Transverse colon (tissue), 4 donors: ENCODE data around the gene CPLX1. TPM values are rescaled to one million over a fixed set of nuclear protein-coding genes. Genes with fewer than 3 reads are reported as not detected.

Source experiments
- DNase-seq: peaks from one replicate; pipeline ENCODE4 v3.0.0-alpha.2; 2019
- H3K27ac ChIP-seq, 4 donors: fragments of 200-600 bp; sonication (generic); 2 replicates each; pipeline ENCODE4 v1.5.1; 2016 to 2018; ENCODE audit warnings: inconsistent platforms in 4 of 4
- H3K27me3 ChIP-seq: fragments of 200-600 bp; sonication (generic); 2 replicates; pipeline ENCODE4 v1.5.1; 2017; ENCODE audit warnings: inconsistent platforms
- H3K36me3 ChIP-seq, 4 donors: fragments of 200-600 bp; sonication (generic); 2 replicates each; pipeline ENCODE4 v1.5.1; 2017 to 2019; ENCODE audit warnings: inconsistent platforms in 4 of 4
- H3K4me1 ChIP-seq, 4 donors: fragments of 200-600 bp; sonication (generic); 2 replicates each; pipeline ENCODE4 v1.5.1; 2017 to 2020; ENCODE audit warnings: inconsistent platforms in 4 of 4
- H3K4me3 ChIP-seq, 4 donors: fragments of 200-600 bp; sonication (generic); 1 replicate in 1 of 4; 2 replicates in 3 of 4; pipeline versions ENCODE4 v1.5.1 to v1.6.1; 2017 to 2019; ENCODE audit warnings: inconsistent platforms in 4 of 4
- H3K9me3 ChIP-seq, 2 donors: fragments of 200-600 bp; sonication (generic); 2 replicates each; pipeline ENCODE4 v1.5.1; 2017 to 2019; ENCODE audit warnings: inconsistent platforms in 2 of 2
- EP300 ChIP-seq: sonication (generic); formaldehyde crosslinking; IDR thresholded peaks from one replicate; pipeline ENCODE4 v1.6.1; 2017; ENCODE audit warnings: antibody characterized with exemption, low read depth
- POLR2A ChIP-seq: fragments of 450-650 bp; IDR thresholded peaks from one replicate; pipeline ENCODE4 v1.6.1; 2016; ENCODE audit warnings: antibody characterized with exemption, mild to moderate bottlenecking, moderate library complexity
- POLR2AphosphoS5 ChIP-seq, 3 donors: sonication (generic); formaldehyde crosslinking; IDR thresholded peaks; one replicate each; pipeline ENCODE4 v1.6.1; 2016; ENCODE audit warnings: antibody characterized with exemption in 3 of 3
- WGBS, 2 donors: methylation state at CpG; one replicate each; pipeline ENCODE4 v1.1.5; 2018; ENCODE audit warnings: low coverage in 1 of 2; 5-methylcytosine and 5-hydroxymethylcytosine counted together
- in situ Hi-C, 4 donors: fragments of 200-750 bp; cut with MboI; loops; one replicate each; pipeline versions ENCODE4 v1.15.0 to v1.15.1; 2017; ENCODE audit warnings: low sequenced_read_pairs in 3 of 4, low pct_ligation_motif_present in 1 of 4, low pct_unique_long_range_greater_than_20kb in 1 of 4
- intact Hi-C: fragments of 100-400 bp; cut with DNase I; formaldehyde crosslinking; loops from one replicate; pipeline ENCODE4 v1.15.1; 2023; ENCODE audit warnings: low total_unique reads
- total RNA-seq, 4 donors: library from RNA; depleted of rRNA; stranded (reverse); fragments of >200 nt; gene quantifications; one replicate each; pipeline ENCODE4 v1.1.0, GENCODE V29; 2016
- TF ChIP-seq, protein P1 (sequence below), 5 experiments: fragments of 200-600 bp in 3 of 5; fragments of 450-650 bp in 2 of 5; sonication (generic) in 3 of 5; IDR thresholded peaks; 1 replicate in 2 of 5; 2 replicates in 3 of 5; pipeline ENCODE4 v1.5.1; 2016 to 2017; ENCODE audit warnings: antibody characterized with exemption in 5 of 5, inconsistent platforms in 3 of 5, mild to moderate bottlenecking in 2 of 5, moderate library complexity in 1 of 5

The CPLX1 gene
- total RNA-seq, 4 donors from 2014 or later = 0.32 to 3.7 (median 0.41) TPM; not detected in 1

DNA sequence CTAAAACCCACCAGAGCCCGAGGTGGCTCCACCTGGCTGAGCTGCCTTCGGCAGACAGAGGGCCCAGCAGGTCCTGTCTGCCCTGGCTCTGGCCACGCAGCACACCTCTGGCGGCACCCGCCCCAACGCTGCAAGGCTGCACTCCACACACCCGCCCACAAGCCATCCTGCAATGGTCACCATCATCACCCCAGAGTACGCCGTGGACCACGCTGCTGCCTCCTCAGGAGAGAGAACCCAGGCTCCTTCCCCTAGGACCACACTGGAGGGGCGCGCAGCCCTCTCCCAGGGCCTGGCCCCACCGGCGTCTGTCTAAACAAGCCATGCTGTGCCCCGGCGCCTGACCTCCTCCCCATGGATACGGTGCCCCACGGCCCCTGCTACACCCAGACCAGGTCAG, 39.6 kb upstream of the CPLX1 start:
- no peak for DNase-seq
- no peak for TF ChIP-seq POLR2AphosphoS5 (IDR thresholded peaks at IDR 0.05)
- TF ChIP-seq POLR2A = no peak
- no peak for TF ChIP-seq EP300
- TF ChIP-seq, protein P1, sequence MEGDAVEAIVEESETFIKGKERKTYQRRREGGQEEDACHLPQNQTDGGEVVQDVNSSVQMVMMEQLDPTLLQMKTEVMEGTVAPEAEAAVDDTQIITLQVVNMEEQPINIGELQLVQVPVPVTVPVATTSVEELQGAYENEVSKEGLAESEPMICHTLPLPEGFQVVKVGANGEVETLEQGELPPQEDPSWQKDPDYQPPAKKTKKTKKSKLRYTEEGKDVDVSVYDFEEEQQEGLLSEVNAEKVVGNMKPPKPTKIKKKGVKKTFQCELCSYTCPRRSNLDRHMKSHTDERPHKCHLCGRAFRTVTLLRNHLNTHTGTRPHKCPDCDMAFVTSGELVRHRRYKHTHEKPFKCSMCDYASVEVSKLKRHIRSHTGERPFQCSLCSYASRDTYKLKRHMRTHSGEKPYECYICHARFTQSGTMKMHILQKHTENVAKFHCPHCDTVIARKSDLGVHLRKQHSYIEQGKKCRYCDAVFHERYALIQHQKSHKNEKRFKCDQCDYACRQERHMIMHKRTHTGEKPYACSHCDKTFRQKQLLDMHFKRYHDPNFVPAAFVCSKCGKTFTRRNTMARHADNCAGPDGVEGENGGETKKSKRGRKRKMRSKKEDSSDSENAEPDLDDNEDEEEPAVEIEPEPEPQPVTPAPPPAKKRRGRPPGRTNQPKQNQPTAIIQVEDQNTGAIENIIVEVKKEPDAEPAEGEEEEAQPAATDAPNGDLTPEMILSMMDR (IDR thresholded peaks at IDR 0.05) = no peak
- Histone ChIP-seq H3K9me3 (no peaks in the 10 kb centered on the region), H3K4me3 (no peak overlapping the region), H3K36me3 (peaks cover 0 to 61% (median 18%) of the 10 kb centered on the region in 4 donors), H3K27me3 (no peaks in the 10 kb centered on the region), H3K27ac (no peak overlapping the region), H3K4me1 (no peaks in the 10 kb centered on the region)
- in situ Hi-C loops (no loop called here), intact Hi-C loops (no loop called here)
- 94% methylated on average over 13 of the region's 18 CpGs; no CpG with 5 or more reads in 1 of the 2 donors for WGBS, 2 donors

DNA sequence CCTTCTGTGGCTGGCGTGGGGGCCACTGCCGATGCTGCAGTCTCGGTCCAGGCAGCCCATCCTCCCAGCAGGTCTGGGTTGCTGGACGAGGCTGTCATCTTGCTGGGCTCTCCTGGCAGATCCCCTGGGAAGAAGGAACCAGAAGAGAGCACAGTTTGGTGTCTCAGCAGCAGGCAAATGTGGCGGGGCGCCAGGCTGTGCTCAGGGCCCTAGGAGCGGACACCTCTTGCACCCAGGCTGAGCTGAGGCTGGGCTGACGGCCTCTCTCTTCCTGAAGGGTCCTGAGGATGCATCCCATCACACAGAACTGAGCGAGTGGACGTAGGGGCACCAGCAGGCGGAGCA, 39.2 kb upstream of the CPLX1 start:
- no peak for DNase-seq
- H3K27ac ChIP-seq = no peak overlapping the region
- in situ Hi-C loops = no loop called here
- H3K4me1 ChIP-seq = no peaks in the 10 kb centered on the region
- WGBS, 2 donors = 93% methylated on average over 11 of the region's 11 CpGs; no CpG with 5 or more reads in 1 of the 2 donors
- H3K36me3 ChIP-seq = peaks cover 0 to 61% (median 14%) of the 10 kb centered on the region in 4 donors
- H3K9me3 ChIP-seq = no peaks in the 10 kb centered on the region
- TF ChIP-seq POLR2AphosphoS5 (IDR thresholded peaks at IDR 0.05) = no peak
- no peak for TF ChIP-seq EP300
- TF ChIP-seq, protein P1 (IDR thresholded peaks at IDR 0.05) = no peak
- no peak for TF ChIP-seq POLR2A
- H3K27me3 ChIP-seq = no peaks in the 10 kb centered on the region
- intact Hi-C loops = no loop called here
- no peak overlapping the region for H3K4me3 ChIP-seq

DNA sequence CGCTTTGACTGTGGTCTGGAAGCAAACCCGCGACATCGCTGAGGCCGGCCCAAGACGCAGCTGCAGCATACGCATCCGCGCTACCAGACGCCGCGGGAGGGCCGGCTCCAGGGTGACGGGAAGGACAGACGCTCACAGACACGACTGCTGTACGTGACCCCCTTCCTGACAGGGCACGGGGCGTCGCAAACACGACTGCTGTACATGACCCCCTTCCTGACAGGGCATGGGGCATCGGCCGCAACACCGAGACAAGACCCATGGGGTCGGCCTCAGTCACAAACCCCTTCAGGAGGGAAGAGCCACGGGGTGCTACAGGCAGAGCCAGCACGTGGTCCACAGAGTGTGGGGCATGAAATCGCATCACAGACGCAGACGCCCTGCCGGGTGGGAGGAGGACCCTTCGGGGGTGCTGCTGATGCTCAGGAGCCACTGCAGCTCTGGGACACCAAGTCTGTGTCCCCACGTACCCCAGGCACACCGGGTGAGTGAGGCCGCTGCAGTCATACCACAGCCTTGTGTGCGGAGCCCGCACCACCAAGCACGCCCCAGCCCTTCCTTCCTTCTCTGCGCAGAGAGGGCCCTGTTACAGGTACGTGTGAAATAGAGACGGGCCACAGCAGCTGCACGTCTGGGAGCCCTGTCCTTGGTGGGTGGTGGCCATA, 38.7 kb upstream of the CPLX1 start:
- no peak for DNase-seq
- Histone ChIP-seq H3K27me3 (no peaks in the 10 kb centered on the region), H3K27ac (no peak overlapping the region), H3K4me1 (no peaks in the 10 kb centered on the region), H3K36me3 (peaks cover 0 to 61% (median 16%) of the 10 kb centered on the region in 4 donors), H3K4me3 (no peak overlapping the region), H3K9me3 (no peaks in the 10 kb centered on the region)
- in situ Hi-C loops (no loop called here), intact Hi-C loops (no loop called here)
- TF ChIP-seq POLR2A (no peak), EP300 (no peak), POLR2AphosphoS5 (IDR thresholded peaks at IDR 0.05) (no peak)
- TF ChIP-seq, protein P1 (IDR thresholded peaks at IDR 0.05) = no peak
- WGBS, 2 donors = 94% methylated on average over 42 of the region's 42 CpGs; no CpG with 5 or more reads in 1 of the 2 donors

DNA sequence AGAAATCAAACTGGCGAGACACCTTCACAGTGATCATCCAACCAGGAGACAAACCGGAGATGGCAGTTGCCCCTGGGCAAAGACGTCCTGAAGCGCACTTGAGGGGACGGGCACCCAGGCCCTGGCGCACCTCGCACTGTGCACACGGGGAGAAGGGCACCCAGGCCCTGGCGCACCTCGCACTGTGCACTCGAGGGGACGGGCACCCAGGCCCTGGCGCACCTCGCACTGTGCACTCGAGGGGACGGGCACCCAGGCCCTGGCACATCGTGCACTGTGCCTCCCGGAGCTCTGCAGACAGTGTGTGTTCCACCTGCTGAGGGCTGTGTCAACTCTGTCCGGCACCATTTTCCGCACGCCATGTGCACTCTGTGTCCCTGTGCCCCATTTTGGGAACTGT, 34.6 kb upstream of the CPLX1 start:
- H3K27me3 ChIP-seq = no peaks in the 10 kb centered on the region
- H3K4me1 ChIP-seq = no peaks in the 10 kb centered on the region
- no peak overlapping the region for H3K27ac ChIP-seq
- H3K9me3 ChIP-seq = no peaks in the 10 kb centered on the region
- WGBS, 2 donors = 80 to 95% methylated on average over 1 to 21 of the region's 21 CpGs
- no peak for DNase-seq
- intact Hi-C loops = no loop called here
- in situ Hi-C loops = no loop called here
- no peak overlapping the region for H3K4me3 ChIP-seq
- H3K36me3 ChIP-seq = peaks cover 0 to 65% (median 17%) of the 10 kb centered on the region in 4 donors
- TF ChIP-seq EP300 (no peak), POLR2AphosphoS5 (IDR thresholded peaks at IDR 0.05) (no peak), POLR2A (no peak)
- TF ChIP-seq, protein P1 (IDR thresholded peaks at IDR 0.05) = no peak
